ENCODE results near the gene PRSS1. TPM values are rescaled to one million over a fixed set of nuclear protein-coding genes. Genes with fewer than 3 reads are reported as not detected.

PRSS1 gene
- total and polyA plus RNA-seq, 2 donors (not counting 3 experiments of a cell fraction or from before 2014, with no cell fraction given) = not detected

DNA sequence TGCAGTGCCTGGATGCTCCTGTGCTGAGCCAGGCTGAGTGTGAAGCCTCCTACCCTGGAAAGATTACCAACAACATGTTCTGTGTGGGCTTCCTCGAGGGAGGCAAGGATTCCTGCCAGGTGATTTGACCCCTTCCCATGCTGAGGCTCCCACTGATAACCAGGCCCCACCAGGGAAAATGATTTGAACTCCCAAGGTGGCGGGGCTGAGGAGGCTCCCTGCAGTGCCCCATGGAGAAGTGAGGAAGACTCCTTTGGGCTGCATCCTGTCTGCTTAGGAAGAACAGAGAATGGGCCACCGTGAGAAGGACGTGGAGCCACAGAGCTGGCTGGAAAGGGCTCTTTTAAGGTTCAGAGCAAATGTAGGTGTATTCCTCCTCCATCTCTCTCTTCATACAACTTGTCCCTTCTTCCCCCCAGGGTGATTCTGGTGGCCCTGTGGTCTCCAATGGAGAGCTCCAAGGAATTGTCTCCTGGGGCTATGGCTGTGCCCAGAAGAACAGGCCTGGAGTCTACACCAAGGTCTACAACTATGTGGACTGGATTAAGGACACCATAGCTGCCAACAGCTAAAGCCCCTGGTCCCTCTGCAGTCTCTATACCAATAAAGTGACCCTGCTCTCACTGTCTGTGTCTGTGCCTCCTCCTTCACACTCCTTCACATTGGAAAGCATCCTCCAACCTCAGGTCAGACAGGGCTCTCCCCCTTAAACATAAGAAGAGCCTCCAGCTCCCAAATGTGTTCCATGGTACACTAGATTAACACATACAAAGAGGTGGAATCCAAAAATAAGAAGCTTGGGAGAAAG, 24.9 kb downstream of the PRSS1 start:
- POLR2A ChIA-PET = no interaction called here
- no TSS peak for BruUV-seq (replicated peaks)
- no peak for DNase-seq (ENCODE audit: low read depth, low spot score)

More for the DNA sequence above, 24.9 kb downstream of the PRSS1 start:
- dilution Hi-C loops (cut with MboI; ENCODE audit: extremely low pct_ligation_motif_present, low sequenced_read_pairs) (no loop called here), intact Hi-C loops (cut with micrococcal nuclease) (no loop called here)
- Histone ChIP-seq H3K4me3 (replicated peaks in 1 of 3; ENCODE audit: insufficient read depth in 1 of 3, low read depth in 1 of 3, low read length in 3 of 3) (no peak overlapping the region), H3K27me3 (ENCODE audit: control insufficient read depth in 2 of 2, insufficient read depth in 2 of 2, low read length in 2 of 2) (peaks cover 2 to 15% of the 10 kb centered on the region in 2 experiments), H3K36me3 (ENCODE audit: control insufficient read depth in 2 of 2, extremely low read depth in 1 of 2, insufficient read depth in 2 of 2, low read length in 2 of 2) (no peaks in the 10 kb centered on the region), H3K4me1 (ENCODE audit: control insufficient read depth, extremely low read depth, insufficient read depth, low read length) (peaks cover 13% of the 10 kb centered on the region), H3K27ac (ENCODE audit: insufficient read depth, low read depth, low read length) (no peak overlapping the region), H3K9me1 (replicated peaks; ENCODE audit: control insufficient read depth, extremely low read depth, insufficient read depth, low read length) (no peaks in the 10 kb centered on the region), H2AFZ (ENCODE audit: low read depth, low read length) (no peak overlapping the region), H4K20me1 (replicated peaks; ENCODE audit: control insufficient read depth, extremely low read depth, insufficient read depth, low read length) (no peaks in the 10 kb centered on the region), H3K9ac (replicated peaks; ENCODE audit: extremely low read depth, insufficient read depth, low read length) (no peak overlapping the region), H3K9me3 (replicated peaks; ENCODE audit: control insufficient read depth, insufficient read depth, low read length) (no peaks in the 10 kb centered on the region), H3K79me2 (ENCODE audit: control insufficient read depth, insufficient read depth, low read length) (no peaks in the 10 kb centered on the region), H3K4me2 (ENCODE audit: insufficient read depth, low read length) (no peak overlapping the region)
- TF ChIP-seq GATA2 (IDR thresholded peaks at IDR 0.05; ENCODE audit: insufficient read depth, insufficient read length, low read depth, low read length) (no peak), JUN (IDR thresholded peaks at IDR 0.05; ENCODE audit: borderline replicate concordance, insufficient read depth, insufficient read length, low read depth) (no peak), MYC (IDR thresholded peaks at IDR 0.05; ENCODE audit: low read depth, low read length) (no peak), FOS (IDR thresholded peaks at IDR 0.05; ENCODE audit: borderline replicate concordance, insufficient read depth, low read length) (no peak), POLR2AphosphoS5 (IDR thresholded peaks at IDR 0.05; ENCODE audit: insufficient read depth, low read depth, low read length) (no peak), EZH2 (IDR thresholded peaks at IDR 0.05; ENCODE audit: borderline replicate concordance, low read depth, low read length, severe bottlenecking) (no peak), POLR2A (IDR thresholded peaks at IDR 0.05; ENCODE audit: low read depth, low read length) (no peak)
- TF ChIP-seq, protein P1, sequence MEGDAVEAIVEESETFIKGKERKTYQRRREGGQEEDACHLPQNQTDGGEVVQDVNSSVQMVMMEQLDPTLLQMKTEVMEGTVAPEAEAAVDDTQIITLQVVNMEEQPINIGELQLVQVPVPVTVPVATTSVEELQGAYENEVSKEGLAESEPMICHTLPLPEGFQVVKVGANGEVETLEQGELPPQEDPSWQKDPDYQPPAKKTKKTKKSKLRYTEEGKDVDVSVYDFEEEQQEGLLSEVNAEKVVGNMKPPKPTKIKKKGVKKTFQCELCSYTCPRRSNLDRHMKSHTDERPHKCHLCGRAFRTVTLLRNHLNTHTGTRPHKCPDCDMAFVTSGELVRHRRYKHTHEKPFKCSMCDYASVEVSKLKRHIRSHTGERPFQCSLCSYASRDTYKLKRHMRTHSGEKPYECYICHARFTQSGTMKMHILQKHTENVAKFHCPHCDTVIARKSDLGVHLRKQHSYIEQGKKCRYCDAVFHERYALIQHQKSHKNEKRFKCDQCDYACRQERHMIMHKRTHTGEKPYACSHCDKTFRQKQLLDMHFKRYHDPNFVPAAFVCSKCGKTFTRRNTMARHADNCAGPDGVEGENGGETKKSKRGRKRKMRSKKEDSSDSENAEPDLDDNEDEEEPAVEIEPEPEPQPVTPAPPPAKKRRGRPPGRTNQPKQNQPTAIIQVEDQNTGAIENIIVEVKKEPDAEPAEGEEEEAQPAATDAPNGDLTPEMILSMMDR (IDR thresholded peaks at IDR 0.05; ENCODE audit: extremely low read depth in 1 of 2, insufficient read depth in 1 of 2, low read depth in 1 of 2, low read length in 2 of 2) = no peak
- TF ChIP-seq, protein P2, sequence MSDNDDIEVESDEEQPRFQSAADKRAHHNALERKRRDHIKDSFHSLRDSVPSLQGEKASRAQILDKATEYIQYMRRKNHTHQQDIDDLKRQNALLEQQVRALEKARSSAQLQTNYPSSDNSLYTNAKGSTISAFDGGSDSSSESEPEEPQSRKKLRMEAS (IDR thresholded peaks at IDR 0.05; ENCODE audit: insufficient read depth, insufficient read length) = no peak
- no peak for FAIRE-seq
- CTCF ChIA-PET = interaction anchor here (0.9 to 1.4 kb wide), 4 partner anchors 9 to 239 kb away, joined by 3 to 5 read pairs (median 4); no protein-coding TSS in a partner anchor

Measured in endothelial cell of umbilical vein (primary cell).